WTC11 (cell line): ENCODE measurements around the gene TTLL4. TPM values are rescaled to one million over a fixed set of nuclear protein-coding genes. Genes with fewer than 3 reads are reported as not detected.
"Not testable (repeated sequence)": the region's sequence is repeated elsewhere in the genome, so short reads cannot be mapped to it uniquely, and the experiment has no call there.

Experiments used
- ATAC-seq: fragments of 200-7000 bp; cut with Tn5 transposase; 2 replicates; pipeline ENCODE4 v1.10.0; 2021; ENCODE audit warnings: mild to moderate bottlenecking, moderate library complexity
- CTCF ChIA-PET: fragments of 300-600 bp; sonication (Branson Sonifier 250); formaldehyde crosslinking; loops from one replicate; lab custom pipeline; 2021; ENCODE audit warnings: antibody characterized with exemption; lab: Charles Lee
- POLR2A ChIA-PET: fragments of 350-600 bp; sonication (Branson Sonifier 250); formaldehyde crosslinking; loops from one replicate; lab custom pipeline; 2021; ENCODE audit warnings: antibody characterized with exemption; lab: Charles Lee
- DNase-seq: peaks from one replicate; pipeline ENCODE4 v3.0.0; 2021; ENCODE audit warnings: low spot score
- H3K27ac Mint-ChIP-seq: 2 replicates; pipeline ENCODE4 v1.8.0; 2021; ENCODE audit warnings: mixed read lengths
- H3K27me3 Mint-ChIP-seq: 2 replicates; pipeline ENCODE4 v1.8.0; 2021; ENCODE audit warnings: low read depth, mild to moderate bottlenecking, moderate library complexity, mixed read lengths
- H3K36me3 Mint-ChIP-seq: 2 replicates; pipeline ENCODE4 v1.8.0; 2021; ENCODE audit warnings: mixed read lengths
- H3K4me1 Mint-ChIP-seq: 2 replicates; pipeline ENCODE4 v1.8.0; 2022; ENCODE audit warnings: mixed read lengths
- H3K4me3 Mint-ChIP-seq: 2 replicates; pipeline ENCODE4 v1.8.0; 2021; ENCODE audit warnings: mild to moderate bottlenecking, moderate library complexity, mixed read lengths
- H3K9me3 Mint-ChIP-seq: 2 replicates; pipeline ENCODE4 v1.8.0; 2021; ENCODE audit warnings: mixed read lengths
- ARID4B ChIP-seq: sonication (generic); formaldehyde crosslinking; IDR thresholded peaks from 2 replicates; pipeline ENCODE4 v1.8.0; 2023; ENCODE audit warnings: missing genetic modification reagents, mild to moderate bottlenecking, borderline replicate concordance
- CBFB ChIP-seq: sonication (generic); formaldehyde crosslinking; IDR thresholded peaks from 2 replicates; pipeline ENCODE4 v1.8.1; 2022; ENCODE audit warnings: mild to moderate bottlenecking, low read depth, missing genetic modification reagents
- CREB1 ChIP-seq: sonication (generic); formaldehyde crosslinking; IDR thresholded peaks from 2 replicates; pipeline ENCODE4 v1.8.0; 2023; ENCODE audit warnings: mild to moderate bottlenecking, missing genetic modification reagents
- E2F5 ChIP-seq: sonication (generic); formaldehyde crosslinking; IDR thresholded peaks from 2 replicates; pipeline ENCODE4 v1.8.1; 2022; ENCODE audit warnings: mild to moderate bottlenecking, moderate library complexity, missing genetic modification reagents
- ESRRA ChIP-seq: sonication (generic); formaldehyde crosslinking; IDR thresholded peaks from 2 replicates; pipeline ENCODE4 v1.8.1; 2022; ENCODE audit warnings: mild to moderate bottlenecking, missing genetic modification reagents, borderline replicate concordance
- ETV6 ChIP-seq: sonication (generic); formaldehyde crosslinking; IDR thresholded peaks from 2 replicates; pipeline ENCODE4 v1.8.1; 2022; ENCODE audit warnings: mild to moderate bottlenecking, missing genetic modification reagents
- FOXP1 ChIP-seq: sonication (generic); formaldehyde crosslinking; IDR thresholded peaks from 2 replicates; pipeline ENCODE4 v1.8.0; 2022; ENCODE audit warnings: missing genetic modification reagents, mild to moderate bottlenecking, moderate library complexity, borderline replicate concordance
- GABPB1 ChIP-seq: sonication (generic); formaldehyde crosslinking; IDR thresholded peaks from 2 replicates; pipeline ENCODE4 v1.8.1; 2023; ENCODE audit warnings: mild to moderate bottlenecking, missing genetic modification reagents
- HMGA2 ChIP-seq: fragments of 250-450 bp; sonication (Bioruptor Pico); IDR thresholded peaks from 2 replicates; pipeline ENCODE4 v1.4.0; 2021; ENCODE audit warnings: mild to moderate bottlenecking, moderate library complexity
- NR2C2 ChIP-seq: sonication (generic); formaldehyde crosslinking; IDR thresholded peaks from 2 replicates; pipeline ENCODE4 v1.8.0; 2022; ENCODE audit warnings: mild to moderate bottlenecking, missing genetic modification reagents
- NR3C1 ChIP-seq: sonication (generic); formaldehyde crosslinking; conservative IDR thresholded peaks from 2 replicates; pipeline ENCODE4 v1.8.1; 2023; ENCODE audit warnings: low read depth, mild to moderate bottlenecking, missing genetic modification reagents
- OVOL2 ChIP-seq: fragments of 250-450 bp; sonication (Bioruptor Pico); IDR thresholded peaks from 2 replicates; pipeline ENCODE4 v1.9.0; 2021; ENCODE audit warnings: mild to moderate bottlenecking, borderline replicate concordance
- PRRX2 ChIP-seq: fragments of 250-450 bp; sonication (Bioruptor Pico); IDR thresholded peaks from 2 replicates; pipeline ENCODE4 v1.8.0; 2021; ENCODE audit warnings: mild to moderate bottlenecking
- SOX15 ChIP-seq: fragments of 250-450 bp; sonication (Bioruptor Pico); IDR thresholded peaks from 2 replicates; pipeline ENCODE4 v1.9.0; 2021; ENCODE audit warnings: mild to moderate bottlenecking
- SP1 ChIP-seq: sonication (generic); formaldehyde crosslinking; conservative IDR thresholded peaks from 2 replicates; pipeline ENCODE4 v1.8.1; 2022; ENCODE audit warnings: missing genetic modification reagents
- ZNF121 ChIP-seq: sonication (generic); formaldehyde crosslinking; IDR thresholded peaks from 2 replicates; pipeline ENCODE4 v1.8.0; 2023; ENCODE audit warnings: missing genetic modification reagents
- ZNF532 ChIP-seq: fragments of 250-450 bp; sonication (Bioruptor Pico); IDR thresholded peaks from 2 replicates; pipeline ENCODE4 v1.9.0; 2021; ENCODE audit warnings: mild to moderate bottlenecking, borderline replicate concordance
- total RNA-seq: library from RNA; stranded (reverse); gene quantifications from 3 replicates; pipeline ENCODE4 v1.2.3, GENCODE V29; 2021
- TF ChIP-seq, protein P1 (sequence below): sonication (generic); formaldehyde crosslinking; IDR thresholded peaks from 2 replicates; pipeline ENCODE4 v1.8.1; 2023; ENCODE audit warnings: mild to moderate bottlenecking, missing genetic modification reagents

The TTLL4 gene
- total RNA-seq, 1 experiment from 2014 or later, result 87.4 TPM

DNA sequence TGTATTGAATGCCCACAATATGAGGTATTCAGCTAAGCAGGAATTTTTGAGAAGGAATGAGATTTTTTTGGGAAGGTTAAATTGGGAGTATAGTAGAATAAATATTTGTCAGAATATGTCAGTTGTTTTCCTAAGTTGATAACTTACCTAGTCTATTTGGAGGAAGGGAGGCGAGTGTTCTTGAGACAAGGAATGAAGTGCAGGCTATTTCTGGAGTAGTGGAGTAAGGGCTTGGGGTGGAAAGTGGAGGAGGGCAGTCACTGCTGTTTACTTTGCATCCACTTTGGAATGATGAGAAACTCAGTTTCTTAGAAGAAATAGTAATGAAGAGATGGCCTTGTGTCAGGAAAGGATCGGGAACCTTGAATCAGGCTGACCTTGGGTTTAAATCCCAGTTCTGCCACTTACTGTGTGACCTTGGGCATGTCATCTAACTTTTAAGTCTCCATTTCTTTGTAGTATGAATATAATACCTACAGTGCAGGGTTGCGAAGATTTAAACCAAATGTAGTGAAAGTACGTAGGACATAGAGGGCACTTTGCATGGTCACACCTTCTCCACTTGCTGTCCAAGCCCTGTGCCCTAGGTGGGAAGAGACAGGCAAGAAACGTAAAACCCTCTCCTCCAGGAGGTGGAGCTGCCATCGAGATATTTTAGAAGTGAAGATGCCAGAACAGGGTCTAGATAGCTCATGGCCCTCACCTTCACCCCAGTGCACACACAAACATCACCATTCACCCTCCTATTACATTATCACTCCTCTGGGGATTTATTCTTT, 46.2 kb downstream of the TTLL4 start (continued):
- no peak for TF ChIP-seq ARID4B (CRISPR knock-in tag)
- no peak for TF ChIP-seq FOXP1
- TF ChIP-seq ETV6 (CRISPR knock-in tag), result no peak
- no peak for TF ChIP-seq SOX15 (CRISPR knock-in tag)
- TF ChIP-seq SP1 (CRISPR knock-in tag), result no peak
- no peak for TF ChIP-seq ESRRA (CRISPR knock-in tag)
- no peak for TF ChIP-seq GABPB1
- no peak for TF ChIP-seq ZNF121 (CRISPR knock-in tag)
- TF ChIP-seq NR3C1 (CRISPR knock-in tag), result no peak
- TF ChIP-seq E2F5 (CRISPR knock-in tag), result no peak
- TF ChIP-seq PRRX2 (CRISPR knock-in tag), result no peak

DNA sequence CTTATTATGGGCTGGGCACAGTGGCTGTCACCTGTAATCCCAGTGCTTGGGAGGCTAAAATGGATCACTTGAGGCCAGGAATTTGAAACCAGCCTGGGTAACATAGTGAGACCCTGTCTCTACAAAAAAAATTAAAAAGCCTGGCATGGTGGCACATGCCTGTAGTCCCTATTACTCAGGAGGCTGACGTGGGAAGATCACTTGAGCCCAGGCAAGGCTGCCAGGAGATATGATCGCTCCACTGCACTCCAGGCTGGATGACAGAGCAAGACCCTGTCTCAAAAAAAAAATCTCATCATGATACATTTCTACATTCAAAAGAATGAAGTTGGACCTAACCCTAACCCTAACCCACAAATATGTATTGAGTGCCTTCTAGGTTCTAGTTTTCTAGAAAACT, 51.2 kb downstream of the TTLL4 start:
- Mint-ChIP-seq H3K4me3 (no peak overlapping the region), H3K36me3 (no peaks in the 10 kb centered on the region; the same call in 1 of the 2 replicates), H3K9me3 (no peaks in the 10 kb centered on the region), H3K27ac (no peak overlapping the region), H3K27me3 (no peaks in the 10 kb centered on the region), H3K4me1 (no peaks in the 10 kb centered on the region)
- DNase-seq (no peak), ATAC-seq (no peak)
- TF ChIP-seq ESRRA (CRISPR knock-in tag), result no peak
- TF ChIP-seq CREB1 (CRISPR knock-in tag), result no peak
- no peak for TF ChIP-seq ZNF532 (CRISPR knock-in tag)
- TF ChIP-seq OVOL2 (CRISPR knock-in tag), result no peak
- no peak for TF ChIP-seq CBFB
- no peak for TF ChIP-seq HMGA2
- TF ChIP-seq, protein P1, sequence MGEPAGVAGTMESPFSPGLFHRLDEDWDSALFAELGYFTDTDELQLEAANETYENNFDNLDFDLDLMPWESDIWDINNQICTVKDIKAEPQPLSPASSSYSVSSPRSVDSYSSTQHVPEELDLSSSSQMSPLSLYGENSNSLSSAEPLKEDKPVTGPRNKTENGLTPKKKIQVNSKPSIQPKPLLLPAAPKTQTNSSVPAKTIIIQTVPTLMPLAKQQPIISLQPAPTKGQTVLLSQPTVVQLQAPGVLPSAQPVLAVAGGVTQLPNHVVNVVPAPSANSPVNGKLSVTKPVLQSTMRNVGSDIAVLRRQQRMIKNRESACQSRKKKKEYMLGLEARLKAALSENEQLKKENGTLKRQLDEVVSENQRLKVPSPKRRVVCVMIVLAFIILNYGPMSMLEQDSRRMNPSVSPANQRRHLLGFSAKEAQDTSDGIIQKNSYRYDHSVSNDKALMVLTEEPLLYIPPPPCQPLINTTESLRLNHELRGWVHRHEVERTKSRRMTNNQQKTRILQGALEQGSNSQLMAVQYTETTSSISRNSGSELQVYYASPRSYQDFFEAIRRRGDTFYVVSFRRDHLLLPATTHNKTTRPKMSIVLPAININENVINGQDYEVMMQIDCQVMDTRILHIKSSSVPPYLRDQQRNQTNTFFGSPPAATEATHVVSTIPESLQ (CRISPR knock-in tag), result no peak
- TF ChIP-seq NR2C2 (CRISPR knock-in tag), result no peak
- CTCF ChIA-PET, result no interaction called here
- POLR2A ChIA-PET, result no interaction called here

DNA sequence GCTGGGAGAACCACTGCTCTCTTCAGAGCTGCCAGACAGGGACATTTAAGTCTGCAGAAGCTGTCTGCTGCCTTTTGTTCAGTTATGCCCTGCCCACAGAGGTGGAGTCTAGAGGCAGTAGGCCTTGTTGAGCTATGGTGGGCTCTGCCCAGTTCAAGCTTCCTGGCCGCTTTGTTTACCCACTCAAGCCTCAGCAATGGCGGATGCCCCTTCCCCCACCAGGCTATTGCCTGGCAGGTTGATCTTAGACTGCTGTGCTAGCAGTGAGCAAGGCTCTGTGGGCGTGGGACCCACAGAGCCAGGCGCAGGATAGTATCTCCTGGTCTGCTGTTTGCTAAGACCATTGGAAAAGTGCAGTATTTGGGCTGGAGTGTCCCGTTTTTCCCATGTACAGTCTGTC, 62.1 kb downstream of the TTLL4 start:
- H3K27ac Mint-ChIP-seq, DNase-seq, CTCF ChIA-PET, H3K36me3 Mint-ChIP-seq, H3K4me1 Mint-ChIP-seq, POLR2A ChIA-PET, H3K4me3 Mint-ChIP-seq, ATAC-seq: not testable (repeated sequence)
- peaks cover 25% of the 10 kb centered on the region for H3K9me3 Mint-ChIP-seq
- H3K27me3 Mint-ChIP-seq, result peaks cover 22% of the 10 kb centered on the region
